Endothelial cell of umbilical vein (primary cell): ENCODE measurements around the gene PTPRT. TPM values are rescaled to one million over a fixed set of nuclear protein-coding genes. Genes with fewer than 3 reads are reported as not detected.

Experiments used
- BruUV-seq: library from RNA; stranded (reverse); fragments of 400-500 nt; replicated peaks from 2 replicates; lab custom pipeline; 2021; lab: Mats Ljungman, UMichigan
- CTCF ChIA-PET: fragments of 300-600, 350-600 bp; sonication (Branson Sonifier 250); formaldehyde crosslinking; loops from one replicate; lab custom pipeline; 2021; ENCODE audit warnings: antibody characterized with exemption, inconsistent platforms; lab: Charles Lee
- POLR2A ChIA-PET: fragments of 300-600, 350-600 bp; sonication (Branson Sonifier 250); formaldehyde crosslinking; loops from one replicate; lab custom pipeline; 2021; ENCODE audit warnings: antibody characterized with exemption, inconsistent platforms; lab: Charles Lee
- DNase-seq: peaks from one replicate; pipeline ENCODE4 v3.0.0-alpha.2; 2011; ENCODE audit warnings: low read depth, low spot score
- FAIRE-seq: peaks from 2 replicates; lab custom pipeline; 2011; peaks lifted over from hg19 to GRCh38; lab: Jason Lieb, UNC
- H2AFZ ChIP-seq: 2 replicates; pipeline ENCODE4 v1.6.0; 2012; ENCODE audit warnings: low read depth, low read length, control low read depth, inconsistent platforms
- H3K27ac ChIP-seq: 2 replicates; pipeline ENCODE4 v1.5.1; 2011; ENCODE audit warnings: low read depth, mild to moderate bottlenecking, control low read depth, low read length, moderate library complexity; ENCODE audit not compliant: insufficient read depth
- H3K27me3 ChIP-seq, 2 experiments: 2 replicates each; pipeline versions ENCODE4 v1.6.0 to v1.6.1; 2011; ENCODE audit warnings: low read length in 2 of 2, mixed read lengths in 1 of 2; ENCODE audit not compliant: control insufficient read depth in 2 of 2, insufficient read depth in 2 of 2
- H3K36me3 ChIP-seq, 2 experiments: 2 replicates in 1 of 2; 3 replicates in 1 of 2; pipeline ENCODE4 v1.5.1; 2011; ENCODE audit warnings: low read length in 2 of 2, mild to moderate bottlenecking in 1 of 2, moderate library complexity in 1 of 2; ENCODE audit not compliant: control insufficient read depth in 2 of 2, insufficient read depth in 2 of 2; ENCODE audit errors: extremely low read depth in 1 of 2
- H3K4me1 ChIP-seq: 3 replicates; pipeline ENCODE4 v1.5.1; 2011; ENCODE audit warnings: mild to moderate bottlenecking, low read length; ENCODE audit not compliant: control insufficient read depth, insufficient read depth; ENCODE audit errors: extremely low read depth
- H3K4me2 ChIP-seq: 2 replicates; pipeline ENCODE4 v1.6.1; 2011; ENCODE audit warnings: low read length, control low read depth, mixed read lengths; ENCODE audit not compliant: insufficient read depth
- H3K4me3 ChIP-seq, 3 experiments: fragments of 200-600 bp in 1 of 3; sonication (generic), shearing (Covaris generic) in 1 of 3; replicated peaks in 1 of 3; 2 replicates each; pipeline ENCODE4 v1.5.1; 2011 to 2016; ENCODE audit warnings: control low read depth in 3 of 3, low read length in 3 of 3, mild to moderate bottlenecking in 2 of 3, inconsistent platforms in 1 of 3, low read depth in 1 of 3, moderate library complexity in 1 of 3; ENCODE audit not compliant: insufficient read depth in 1 of 3
- H3K79me2 ChIP-seq: 2 replicates; pipeline ENCODE4 v1.6.0; 2012; ENCODE audit warnings: low read length, inconsistent platforms; ENCODE audit not compliant: control insufficient read depth, insufficient read depth
- H3K9ac ChIP-seq: replicated peaks from 2 replicates; pipeline ENCODE3; 2011; ENCODE audit warnings: low read length, control low read depth; ENCODE audit not compliant: insufficient read depth; ENCODE audit errors: extremely low read depth
- H3K9me1 ChIP-seq: replicated peaks from 3 replicates; pipeline ENCODE4 v1.6.0; 2011; ENCODE audit warnings: mild to moderate bottlenecking, low read length; ENCODE audit not compliant: control insufficient read depth, insufficient read depth; ENCODE audit errors: extremely low read depth
- H3K9me3 ChIP-seq: replicated peaks from 2 replicates; pipeline ENCODE4 v1.5.1; 2012; ENCODE audit warnings: low read length, inconsistent platforms; ENCODE audit not compliant: control insufficient read depth, insufficient read depth
- H4K20me1 ChIP-seq: replicated peaks from 2 replicates; pipeline ENCODE3; 2011; ENCODE audit warnings: mild to moderate bottlenecking, low read length; ENCODE audit not compliant: control insufficient read depth, insufficient read depth; ENCODE audit errors: extremely low read depth
- EZH2 ChIP-seq: IDR thresholded peaks from 2 replicates; pipeline ENCODE4 v1.6.1; 2012; ENCODE audit warnings: borderline replicate concordance, low read depth, mild to moderate bottlenecking, moderate library complexity, low read length, inconsistent platforms; ENCODE audit not compliant: severe bottlenecking
- FOS ChIP-seq: IDR thresholded peaks from 2 replicates; pipeline ENCODE4 v1.6.1; 2011; ENCODE audit warnings: mild to moderate bottlenecking, low read length, moderate library complexity, borderline replicate concordance; ENCODE audit not compliant: insufficient read depth
- GATA2 ChIP-seq: IDR thresholded peaks from 2 replicates; pipeline ENCODE4 v1.7.0; 2011; ENCODE audit warnings: low read depth, mild to moderate bottlenecking, moderate library complexity, mixed read lengths, low read length; ENCODE audit not compliant: insufficient read length, insufficient read depth
- JUN ChIP-seq: IDR thresholded peaks from 2 replicates; pipeline ENCODE4 v1.6.1; 2011; ENCODE audit warnings: borderline replicate concordance, low read depth; ENCODE audit not compliant: insufficient read length, insufficient read depth
- MYC ChIP-seq: IDR thresholded peaks from one replicate; pipeline ENCODE4 v1.6.1; 2011; ENCODE audit warnings: mild to moderate bottlenecking, low read depth, low read length
- POLR2A ChIP-seq: IDR thresholded peaks from 2 replicates; pipeline ENCODE4 v1.6.1; 2012; ENCODE audit warnings: low read depth, mild to moderate bottlenecking, control low read depth, low read length
- POLR2AphosphoS5 ChIP-seq: IDR thresholded peaks from 2 replicates; pipeline ENCODE4 v1.6.1; 2012; ENCODE audit warnings: low read depth, mild to moderate bottlenecking, control low read depth, low read length, moderate library complexity; ENCODE audit not compliant: insufficient read depth
- dilution Hi-C: fragments of 300-500 bp; cut with MboI; formaldehyde crosslinking; loops from one replicate; pipeline ENCODE4 v1.15.0; 2019; ENCODE audit warnings: low sequenced_read_pairs; ENCODE audit not compliant: extremely low pct_ligation_motif_present
- intact Hi-C: fragments of 100-400 bp; cut with micrococcal nuclease; formaldehyde crosslinking; loops from one replicate; pipeline ENCODE4 v1.10.0; 2022
- polyA plus RNA-seq, 4 experiments: library from polyadenylated mRNA; depleted of rRNA in 3 of 4; stranded (reverse) in 3 of 4; unstranded in 1 of 4; fragments of >200 nt; gene quantifications; 2 replicates each; pipeline versions ENCODE4 v1.2.1 to v1.2.3, GENCODE V29; 2011 to 2012; ENCODE audit warnings: missing spikeins in 1 of 4
- total RNA-seq: library from RNA; stranded (reverse); gene quantifications from 2 replicates; pipeline ENCODE4 v1.2.3, GENCODE V29; 2021
- TF ChIP-seq, protein P1 (sequence below), 2 donors: IDR thresholded peaks; 1 replicate in 1 of 2; 2 replicates in 1 of 2; pipeline ENCODE4 v1.5.1; 2011; ENCODE audit warnings: low read length in 2 of 2, mild to moderate bottlenecking in 2 of 2, moderate library complexity in 2 of 2, control low read depth in 1 of 2, inconsistent platforms in 1 of 2, low read depth in 1 of 2; ENCODE audit not compliant: insufficient read depth in 1 of 2; ENCODE audit errors: extremely low read depth in 1 of 2
- TF ChIP-seq, protein P2 (sequence below): IDR thresholded peaks from 2 replicates; pipeline ENCODE4 v1.6.1; 2011; ENCODE audit not compliant: insufficient read depth, insufficient read length

Gene PTPRT
- total and polyA plus RNA-seq, 2 donors (not counting 3 experiments of a cell fraction or from before 2014, with no cell fraction given) = not detected

DNA sequence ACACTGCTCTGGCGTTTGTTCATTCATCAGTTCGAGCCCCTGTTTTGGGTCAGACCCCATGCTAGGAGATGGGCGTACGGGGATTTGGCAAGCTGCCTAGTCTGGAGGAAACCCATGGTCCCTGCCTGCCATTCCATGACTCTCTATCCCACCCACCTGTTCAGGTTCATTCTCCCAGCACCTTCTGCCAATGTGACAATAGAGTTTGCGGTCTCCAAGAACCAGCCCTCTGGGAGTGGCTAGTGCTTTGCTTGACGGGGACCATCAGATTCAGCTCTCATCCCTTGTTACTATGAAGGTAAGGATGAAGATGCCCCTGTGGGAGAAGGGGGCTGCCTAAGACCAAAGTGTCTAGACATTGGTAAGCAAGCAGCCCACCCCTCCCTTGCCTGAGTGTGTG lies 345.0 kb downstream of the PTPRT start:
- H3K27me3 ChIP-seq = no peaks in the 10 kb centered on the region
- FAIRE-seq (no peak), DNase-seq (no peak)
- no peak overlapping the region for H3K4me3 ChIP-seq
- no peaks in the 10 kb centered on the region for H3K36me3 ChIP-seq
- TF ChIP-seq JUN (no peak), GATA2 (no peak), POLR2A (no peak), MYC (no peak), FOS (no peak), EZH2 (no peak), POLR2AphosphoS5 (no peak)
- TF ChIP-seq, protein P1, sequence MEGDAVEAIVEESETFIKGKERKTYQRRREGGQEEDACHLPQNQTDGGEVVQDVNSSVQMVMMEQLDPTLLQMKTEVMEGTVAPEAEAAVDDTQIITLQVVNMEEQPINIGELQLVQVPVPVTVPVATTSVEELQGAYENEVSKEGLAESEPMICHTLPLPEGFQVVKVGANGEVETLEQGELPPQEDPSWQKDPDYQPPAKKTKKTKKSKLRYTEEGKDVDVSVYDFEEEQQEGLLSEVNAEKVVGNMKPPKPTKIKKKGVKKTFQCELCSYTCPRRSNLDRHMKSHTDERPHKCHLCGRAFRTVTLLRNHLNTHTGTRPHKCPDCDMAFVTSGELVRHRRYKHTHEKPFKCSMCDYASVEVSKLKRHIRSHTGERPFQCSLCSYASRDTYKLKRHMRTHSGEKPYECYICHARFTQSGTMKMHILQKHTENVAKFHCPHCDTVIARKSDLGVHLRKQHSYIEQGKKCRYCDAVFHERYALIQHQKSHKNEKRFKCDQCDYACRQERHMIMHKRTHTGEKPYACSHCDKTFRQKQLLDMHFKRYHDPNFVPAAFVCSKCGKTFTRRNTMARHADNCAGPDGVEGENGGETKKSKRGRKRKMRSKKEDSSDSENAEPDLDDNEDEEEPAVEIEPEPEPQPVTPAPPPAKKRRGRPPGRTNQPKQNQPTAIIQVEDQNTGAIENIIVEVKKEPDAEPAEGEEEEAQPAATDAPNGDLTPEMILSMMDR (IDR thresholded peaks at IDR 0.05; ENCODE audit: extremely low read depth in 1 of 2, insufficient read depth in 1 of 2, low read depth in 1 of 2, low read length in 2 of 2) = no peak
- TF ChIP-seq, protein P2, sequence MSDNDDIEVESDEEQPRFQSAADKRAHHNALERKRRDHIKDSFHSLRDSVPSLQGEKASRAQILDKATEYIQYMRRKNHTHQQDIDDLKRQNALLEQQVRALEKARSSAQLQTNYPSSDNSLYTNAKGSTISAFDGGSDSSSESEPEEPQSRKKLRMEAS = no peak
- ChIA-PET POLR2A (no interaction called here), CTCF (no interaction called here)
- H4K20me1 ChIP-seq = no peaks in the 10 kb centered on the region
- H3K79me2 ChIP-seq = no peaks in the 10 kb centered on the region
- H3K9me1 ChIP-seq = no peaks in the 10 kb centered on the region
- intact Hi-C loops = no loop called here
- no TSS peak for BruUV-seq
- no peak overlapping the region for H3K9ac ChIP-seq
- H3K4me1 ChIP-seq = no peaks in the 10 kb centered on the region
- no peak overlapping the region for H2AFZ ChIP-seq
- peaks cover 5% of the 10 kb centered on the region for H3K9me3 ChIP-seq
- dilution Hi-C loops = no loop called here
- no peak overlapping the region for H3K4me2 ChIP-seq
- H3K27ac ChIP-seq = no peak overlapping the region
